GM18507 (cell line): ENCODE data around the gene SPINK4.
A peak's percentile ranks its signal among the peaks of the same experiment; 100 is the strongest.

Source experiments
- DNase-seq: peaks from one replicate; pipeline ENCODE4 v3.0.0; 2011; ENCODE audit warnings: low read depth; ENCODE audit not compliant: insufficient read length; ENCODE audit errors: extremely low spot score
- FAIRE-seq: peaks from 2 replicates; lab custom pipeline; 2011; peaks lifted over from hg19 to GRCh38; lab: Jason Lieb, UNC

The SPINK4 gene, protein sequence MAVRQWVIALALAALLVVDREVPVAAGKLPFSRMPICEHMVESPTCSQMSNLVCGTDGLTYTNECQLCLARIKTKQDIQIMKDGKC

GRCh38 chr9:33239921-33240320 lies at the start of gene SPINK4:
Gene SPINK4, plus strand, starts transcription at chr9:33240167. Its CDS starts 42 bp downstream, at chr9:33240209.
- FAIRE-seq, result no peak
- DNase-seq, result no peak

- no peak for DNase-seq
- no peak for FAIRE-seq
Observed at GRCh38 chr9:33192493-33193255, 47.3 kb upstream of the SPINK4 start.

- FAIRE-seq, result no peak
- DNase-seq, result no peak
Observed at GRCh38 chr9:33193818-33194217, 46.1 kb upstream of the SPINK4 start.

GRCh38 chr9:33196736-33197135 lies 43.2 kb upstream of the SPINK4 start:
- FAIRE-seq, result no peak
- no peak for DNase-seq

GRCh38 chr9:33197279-33198152 lies 42.5 kb upstream of the SPINK4 start:
- DNase-seq (no peak), FAIRE-seq (no peak)

- DNase-seq (no peak), FAIRE-seq (no peak)
Observed at GRCh38 chr9:33198165-33198564, 41.8 kb upstream of the SPINK4 start.

DNA sequence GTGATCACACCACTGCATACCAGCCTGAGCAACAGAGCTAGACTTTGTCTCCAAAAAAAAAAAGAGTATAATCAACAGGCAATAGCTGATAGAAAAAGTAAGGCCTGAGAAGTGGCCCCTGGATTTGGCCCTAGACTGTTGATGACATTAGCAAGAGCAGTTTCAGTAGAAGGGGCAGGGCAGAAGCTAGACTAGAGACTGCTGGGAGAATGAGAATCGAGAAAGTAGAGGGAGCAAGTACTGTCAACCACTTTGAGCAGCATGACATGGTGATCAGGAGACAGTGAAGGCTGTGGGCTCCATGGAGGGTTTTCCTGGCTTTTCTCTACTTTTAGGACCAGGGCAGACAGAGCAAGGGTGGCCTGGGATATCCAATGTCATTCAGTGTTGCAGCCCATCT lies 37.9 kb upstream of the SPINK4 start:
- FAIRE-seq (peak; percentile 57), DNase-seq (no peak)

DNA sequence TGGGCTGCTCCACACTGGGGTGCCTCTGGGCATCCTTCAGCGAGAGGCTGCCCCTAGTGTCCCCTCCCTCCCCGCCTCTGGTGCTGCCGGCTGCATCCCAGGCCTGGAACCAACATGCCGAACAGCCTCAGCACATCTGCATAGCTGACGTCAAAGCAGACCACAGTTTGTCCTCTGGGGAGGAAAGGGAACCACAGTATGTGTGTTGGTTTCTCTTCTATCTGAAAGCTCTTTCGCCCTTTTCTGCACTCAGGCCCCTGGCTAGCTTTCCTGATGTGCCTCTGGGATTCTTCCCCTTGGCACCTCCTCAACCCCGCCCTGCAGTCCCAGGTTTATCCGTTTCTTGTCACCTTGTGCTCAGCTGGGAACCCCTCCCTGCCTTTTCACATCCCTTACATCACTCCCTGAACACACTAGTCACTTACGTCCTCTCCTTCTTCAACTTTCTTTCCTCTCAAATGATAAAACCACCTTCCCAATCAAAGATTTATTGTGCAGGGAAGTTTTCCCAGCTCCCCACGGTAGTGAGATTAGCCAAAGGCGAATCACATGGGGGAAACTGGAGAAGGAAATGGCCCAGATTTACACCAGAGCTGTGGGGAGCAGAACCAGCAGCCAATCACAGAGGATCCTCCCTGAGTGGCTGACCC lies 37.3 kb upstream of the SPINK4 start:
- DNase-seq (peak; percentile 50), FAIRE-seq (peak; percentile 99)

- FAIRE-seq (no peak), DNase-seq (no peak)
Observed at GRCh38 chr9:33209394-33209793, 30.6 kb upstream of the SPINK4 start.

GRCh38 chr9:33210006-33210715 lies 29.8 kb upstream of the SPINK4 start:
- DNase-seq, result no peak
- no peak for FAIRE-seq

DNA sequence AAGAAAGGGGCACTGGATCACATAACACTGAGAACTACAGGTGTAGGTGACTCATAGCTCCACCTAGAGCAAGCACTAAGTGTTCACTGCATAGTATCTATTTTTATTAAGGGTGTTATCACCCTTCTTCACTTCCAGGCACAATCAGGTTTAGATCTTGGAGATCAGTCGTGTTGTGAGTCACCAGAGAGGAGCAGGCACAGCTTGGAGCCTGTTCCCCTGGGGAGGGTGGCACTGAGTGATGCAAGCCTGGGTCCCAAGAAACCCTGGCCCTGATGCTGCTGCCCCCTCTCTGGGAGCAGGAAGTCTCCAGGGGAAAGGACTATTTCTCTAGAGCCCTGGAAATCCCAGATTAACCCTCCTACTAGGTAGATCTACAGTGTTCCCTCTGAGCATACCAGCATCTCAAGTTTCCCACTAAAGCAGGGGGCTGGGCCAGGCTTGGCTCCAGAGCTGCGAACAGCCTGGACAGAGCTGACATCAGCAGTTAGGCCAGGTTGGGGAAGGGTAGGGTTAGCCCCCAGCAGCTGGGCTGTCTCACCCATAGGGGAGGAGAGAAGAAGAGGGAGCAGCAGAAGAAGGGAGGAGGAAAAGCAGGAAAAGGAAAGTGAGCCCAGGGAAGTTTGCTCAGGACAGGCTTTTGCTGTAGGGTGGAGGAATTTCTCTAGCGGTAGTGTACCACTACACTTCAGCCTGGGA lies 28.1 kb upstream of the SPINK4 start:
- FAIRE-seq, result no peak
- DNase-seq, result no peak

- no peak for DNase-seq
- FAIRE-seq, result no peak
Observed at GRCh38 chr9:33220681-33221567, 19.0 kb upstream of the SPINK4 start.

GRCh38 chr9:33221568-33221884 lies 18.4 kb upstream of the SPINK4 start:
- FAIRE-seq (no peak), DNase-seq (no peak)

- DNase-seq (no peak), FAIRE-seq (no peak)
Observed at GRCh38 chr9:33222031-33222430, 17.9 kb upstream of the SPINK4 start.

DNA sequence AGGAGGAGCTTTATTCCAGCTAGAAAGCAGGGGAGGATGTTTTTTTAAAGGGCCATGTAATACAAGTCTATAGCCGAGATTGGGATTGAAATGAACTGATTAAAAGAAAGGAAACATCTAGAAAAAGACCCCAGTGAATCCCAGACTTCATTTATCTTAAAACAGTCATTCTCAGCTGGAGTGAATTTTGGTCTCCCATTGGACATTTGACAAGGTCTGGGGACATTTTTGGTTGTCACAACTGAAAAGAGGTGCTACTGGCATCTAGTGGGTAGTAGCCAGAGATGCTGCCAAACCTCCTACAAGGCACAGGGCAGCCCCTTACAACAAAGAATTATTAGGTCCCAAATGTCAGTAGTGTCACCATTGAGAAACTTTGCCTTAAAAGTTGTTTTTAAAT lies 16.3 kb upstream of the SPINK4 start:
- FAIRE-seq, result no peak
- DNase-seq, result no peak

- peak; percentile 78 for FAIRE-seq
- no peak for DNase-seq
Observed at GRCh38 chr9:33225319-33226147, 14.4 kb upstream of the SPINK4 start.

DNA sequence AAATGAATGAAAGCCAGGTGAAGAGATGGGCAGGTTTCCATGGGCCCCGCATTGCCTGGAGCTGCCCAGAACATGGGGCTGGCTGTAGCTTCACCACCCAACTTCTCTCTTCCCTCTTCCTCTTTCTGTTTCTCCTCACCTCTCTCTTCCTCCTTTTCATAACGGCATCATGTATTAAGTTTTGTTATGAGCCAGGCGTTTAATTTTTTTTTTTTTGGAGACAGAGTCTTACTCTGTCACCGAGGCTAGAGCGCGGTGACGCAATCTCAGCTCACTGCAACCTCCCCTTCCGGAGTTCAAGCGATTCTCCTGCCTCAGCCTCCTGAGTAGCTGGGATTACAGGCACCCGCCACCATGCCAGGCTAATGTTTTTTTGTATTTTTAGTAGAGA lies 13.0 kb upstream of the SPINK4 start:
- DNase-seq, result no peak
- peak; percentile 71 for FAIRE-seq
